H9 (cell line): ENCODE measurements around the gene SPATA2L. TPM values are rescaled to one million over a fixed set of nuclear protein-coding genes. Genes with fewer than 3 reads are reported as not detected.
A peak's percentile ranks its signal among the peaks of the same experiment; 100 is the strongest.

Experiments used
- DNase-seq: peaks from one replicate; pipeline ENCODE4 v3.0.0-alpha.2; 2017
- H2AFZ ChIP-seq: one replicate; pipeline ENCODE4 v1.6.1; 2013; ENCODE audit warnings: mild to moderate bottlenecking, low read length, control low read depth, moderate library complexity
- H2AK5ac ChIP-seq: 2 replicates; pipeline ENCODE4 v1.6.1; 2013; ENCODE audit warnings: low read length, control low read depth, mixed read lengths; ENCODE audit not compliant: insufficient read length
- H2BK120ac ChIP-seq: one replicate; pipeline ENCODE4 v1.6.1; 2013; ENCODE audit warnings: low read depth, mild to moderate bottlenecking, low read length, control low read depth, inconsistent platforms; ENCODE audit not compliant: poor library complexity, severe bottlenecking
- H2BK12ac ChIP-seq: 2 replicates; pipeline ENCODE4 v1.6.1; 2013; ENCODE audit warnings: low read length, control low read depth, mixed read lengths, low read depth; ENCODE audit not compliant: insufficient read length
- H2BK15ac ChIP-seq: 2 replicates; pipeline ENCODE4 v1.6.1; 2013; ENCODE audit warnings: low read depth, low read length, control low read depth
- H2BK20ac ChIP-seq: one replicate; pipeline ENCODE4 v1.6.1; 2013; ENCODE audit warnings: low read depth, mild to moderate bottlenecking, low read length, control low read depth, inconsistent platforms; ENCODE audit not compliant: poor library complexity, severe bottlenecking
- H2BK5ac ChIP-seq: 2 replicates; pipeline ENCODE4 v1.6.1; 2013; ENCODE audit warnings: low read length, control low read depth, mixed read lengths; ENCODE audit not compliant: insufficient read length
- H3K14ac ChIP-seq: 2 replicates; pipeline ENCODE4 v1.6.1; 2013; ENCODE audit warnings: low read length, control low read depth; ENCODE audit not compliant: insufficient read depth
- H3K18ac ChIP-seq: 2 replicates; pipeline ENCODE4 v1.6.1; 2013; ENCODE audit warnings: low read depth, mild to moderate bottlenecking, mixed read lengths, low read length, control low read depth; ENCODE audit not compliant: insufficient read length
- H3K23ac ChIP-seq: 2 replicates; pipeline ENCODE4 v1.6.1; 2013; ENCODE audit warnings: low read length, control low read depth, mixed read lengths, low read depth; ENCODE audit not compliant: insufficient read length
- H3K23me2 ChIP-seq: 2 replicates; pipeline ENCODE4 v1.6.1; 2013; ENCODE audit warnings: low read depth, mild to moderate bottlenecking, mixed read lengths, low read length, control low read depth; ENCODE audit not compliant: insufficient read length, poor library complexity, severe bottlenecking
- H3K27ac ChIP-seq: 2 replicates; pipeline ENCODE4 v1.5.1; 2013; ENCODE audit warnings: low read length, control low read depth, mixed read lengths, low read depth; ENCODE audit not compliant: insufficient read length
- H3K27me3 ChIP-seq: 2 replicates; pipeline ENCODE4 v1.6.1; 2013; ENCODE audit warnings: low read length, control low read depth, inconsistent platforms; ENCODE audit not compliant: insufficient read depth
- H3K4ac ChIP-seq: 2 replicates; pipeline ENCODE4 v1.6.1; 2013; ENCODE audit warnings: low read depth, mild to moderate bottlenecking, control low read depth, inconsistent platforms, low read length, moderate library complexity
- H3K4me1 ChIP-seq: 2 replicates; pipeline ENCODE4 v1.6.1; 2013; ENCODE audit warnings: low read length, control low read depth, inconsistent platforms; ENCODE audit not compliant: insufficient read depth
- H3K4me2 ChIP-seq: 2 replicates; pipeline ENCODE4 v1.6.1; 2013; ENCODE audit warnings: low read length, control low read depth, mixed read lengths; ENCODE audit not compliant: insufficient read length, insufficient read depth
- H3K56ac ChIP-seq: 2 replicates; pipeline ENCODE4 v1.6.1; 2013; ENCODE audit warnings: low read depth, mild to moderate bottlenecking, mixed read lengths, low read length, control low read depth; ENCODE audit not compliant: insufficient read length
- H3K79me1 ChIP-seq: 2 replicates; pipeline ENCODE4 v1.6.1; 2013; ENCODE audit warnings: low read depth, mild to moderate bottlenecking, moderate library complexity, low read length, control low read depth, inconsistent platforms; ENCODE audit not compliant: insufficient read depth, poor library complexity, severe bottlenecking
- H3K79me2 ChIP-seq: 2 replicates; pipeline ENCODE4 v1.6.1; 2013; ENCODE audit warnings: low read length, control low read depth, inconsistent platforms; ENCODE audit not compliant: insufficient read depth
- H3K9ac ChIP-seq: 2 replicates; pipeline ENCODE4 v1.6.1; 2013; ENCODE audit warnings: low read length, control low read depth, mixed read lengths; ENCODE audit not compliant: insufficient read length; ENCODE audit errors: extremely low read depth
- H3K9me3 ChIP-seq: one replicate; pipeline ENCODE4 v1.6.1; 2013; ENCODE audit warnings: low read depth, low read length, inconsistent platforms; ENCODE audit not compliant: control insufficient read depth
- H3T11ph ChIP-seq: one replicate; pipeline ENCODE4 v1.6.1; 2013; ENCODE audit warnings: mild to moderate bottlenecking, low read length, control low read depth, inconsistent platforms
- H4K20me1 ChIP-seq: one replicate; pipeline ENCODE4 v1.6.1; 2013; ENCODE audit not compliant: control insufficient read depth, insufficient read length, insufficient read depth
- H4K5ac ChIP-seq: 2 replicates; pipeline ENCODE4 v1.6.1; 2013; ENCODE audit warnings: low read depth, mild to moderate bottlenecking, mixed read lengths, low read length, control low read depth; ENCODE audit not compliant: insufficient read length
- H4K8ac ChIP-seq: replicated peaks from 2 replicates; pipeline ENCODE4 v1.6.1; 2013; ENCODE audit warnings: low read length, control low read depth, mixed read lengths, low read depth; ENCODE audit not compliant: insufficient read length
- H4K91ac ChIP-seq: 2 replicates; pipeline ENCODE4 v1.6.1; 2013; ENCODE audit warnings: low read depth, mild to moderate bottlenecking, moderate library complexity, mixed read lengths, low read length, control low read depth; ENCODE audit not compliant: insufficient read length
- H3K27ac Mint-ChIP-seq, 3 experiments: 2 replicates in 2 of 3; 3 replicates in 1 of 3; pipeline ENCODE4 v1.8.0; 2020 to 2021; ENCODE audit warnings: mixed read lengths in 3 of 3, mild to moderate bottlenecking in 1 of 3, moderate library complexity in 1 of 3
- H3K27me3 Mint-ChIP-seq: 2 replicates; pipeline ENCODE4 v1.8.0; 2021; ENCODE audit warnings: low read depth, mild to moderate bottlenecking, moderate library complexity, mixed read lengths
- H3K36me3 Mint-ChIP-seq, 3 experiments: 2 replicates in 2 of 3; 3 replicates in 1 of 3; pipeline ENCODE4 v1.8.0; 2020 to 2021; ENCODE audit warnings: low read depth in 3 of 3, mixed read lengths in 3 of 3; ENCODE audit not compliant: insufficient read depth in 1 of 3
- H3K4me1 Mint-ChIP-seq, 2 experiments: 2 replicates each; pipeline ENCODE4 v1.8.0; 2020; ENCODE audit warnings: mixed read lengths in 2 of 2
- H3K4me3 Mint-ChIP-seq, 2 experiments: 2 replicates in 1 of 2; 3 replicates in 1 of 2; pipeline ENCODE4 v1.8.0; 2020 to 2021; ENCODE audit warnings: mild to moderate bottlenecking in 2 of 2, mixed read lengths in 2 of 2, moderate library complexity in 1 of 2
- H3K9me3 Mint-ChIP-seq, 2 experiments: 2 replicates in 1 of 2; 3 replicates in 1 of 2; pipeline ENCODE4 v1.8.0; 2020; ENCODE audit warnings: mild to moderate bottlenecking in 2 of 2, mixed read lengths in 2 of 2, moderate library complexity in 1 of 2
- CTCF ChIP-seq: fragments of 200-600 bp; sonication (generic); conservative IDR thresholded peaks from 3 replicates; pipeline ENCODE4 v1.8.0; 2021; ENCODE audit warnings: antibody characterized with exemption, mild to moderate bottlenecking
- WGBS: extraction: QIAGEN DNeasy Blood & Tissue Kit; methylation state at CpG from one replicate; pipeline ENCODE4 v1.1.7; 2013; ENCODE audit warnings: missing lambda C conversion rate, low lambda C conversion rate, mixed read lengths; ENCODE audit not compliant: insufficient read length; ENCODE audit errors: extremely low coverage; 5-methylcytosine and 5-hydroxymethylcytosine counted together
- total RNA-seq: library from RNA; stranded (reverse); gene quantifications from 2 replicates; pipeline ENCODE4 v1.2.1, GENCODE V29; 2021

Gene SPATA2L
- total RNA-seq, 1 experiment from 2014 or later = 27.1 TPM

DNA sequence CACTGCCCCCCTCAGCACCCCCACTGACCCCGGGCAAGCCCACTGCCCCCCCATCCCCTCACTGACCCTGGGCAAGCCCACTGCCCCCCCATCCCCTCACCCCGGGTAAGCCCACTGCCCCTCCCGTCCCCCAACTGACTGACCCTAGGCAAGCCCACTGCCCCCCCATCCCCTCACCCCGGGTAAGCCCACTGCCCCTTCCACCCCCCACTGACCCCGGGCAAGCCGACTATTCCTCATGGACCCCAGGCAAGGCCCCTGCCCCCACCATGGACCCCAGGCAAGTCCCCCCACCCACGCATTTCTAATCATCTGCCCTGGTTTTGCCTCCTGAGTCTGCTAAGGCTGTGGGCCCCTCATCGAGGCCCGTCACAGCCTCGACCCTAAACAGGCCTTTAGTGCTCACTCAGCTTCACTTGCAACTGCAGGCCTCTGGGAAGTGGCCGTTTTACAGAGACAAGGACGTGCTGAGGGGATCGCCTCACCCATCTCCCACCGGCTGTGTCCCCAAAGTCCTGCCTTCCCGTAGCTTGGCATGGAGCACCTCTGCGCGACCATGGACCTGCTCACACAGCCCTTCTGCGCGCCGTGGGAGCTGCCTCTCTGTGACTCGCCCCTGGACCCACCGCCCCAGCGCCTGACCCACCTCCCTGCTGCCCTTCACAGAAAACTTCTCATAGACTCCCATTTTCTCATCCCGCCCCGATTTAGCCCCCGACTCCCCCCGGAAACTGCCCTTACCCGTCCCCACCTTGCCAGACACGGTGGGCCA, 15.6 kb upstream of the SPATA2L start:
- H3K23me2 ChIP-seq = peaks cover 18% of the 10 kb centered on the region
- H2BK12ac ChIP-seq = no peak overlapping the region
- no peak overlapping the region for H3K4ac ChIP-seq
- H3K9ac ChIP-seq = no peak overlapping the region
- no peak overlapping the region for H3K27ac ChIP-seq
- H3K4me1 ChIP-seq = no peaks in the 10 kb centered on the region
- peaks cover 2% of the 10 kb centered on the region; the same call in 1 of the 2 replicates for H3K27me3 ChIP-seq
- no peaks in the 10 kb centered on the region for H3K9me3 ChIP-seq
- H4K91ac ChIP-seq = no peak overlapping the region
- no peak overlapping the region for H3K23ac ChIP-seq
- no peak overlapping the region for H3T11ph ChIP-seq
- no CpG with 5 or more reads among the region's 29 CpGs for WGBS
- no peak overlapping the region for H2BK120ac ChIP-seq
- H2AFZ ChIP-seq = no peak overlapping the region
- H3K9me3 Mint-ChIP-seq = no peaks in the 10 kb centered on the region; a peak in 1 of 5 replicates
- no peak overlapping the region for H3K27ac Mint-ChIP-seq
- H3K4me1 Mint-ChIP-seq = peaks cover 7 to 10% of the 10 kb centered on the region in 2 experiments
- no peak for DNase-seq
- no peak overlapping the region for H3K14ac ChIP-seq
- no peak overlapping the region for H2BK20ac ChIP-seq
- no peaks in the 10 kb centered on the region for H3K79me2 ChIP-seq
- H2BK15ac ChIP-seq = no peak overlapping the region
- no peak overlapping the region for H3K56ac ChIP-seq
- no peak overlapping the region for H4K8ac ChIP-seq
- H3K4me2 ChIP-seq = no peak overlapping the region
- H2AK5ac ChIP-seq = no peak overlapping the region
- no peaks in the 10 kb centered on the region for H4K20me1 ChIP-seq
- H3K4me3 Mint-ChIP-seq = peak overlapping the region in 1 of 2 experiments; percentile 44; a peak in 1 of 5 replicates
- no peak for TF ChIP-seq CTCF
- H4K5ac ChIP-seq = no peak overlapping the region
- peaks cover 48% of the 10 kb centered on the region for H3K27me3 Mint-ChIP-seq
- H2BK5ac ChIP-seq = no peak overlapping the region
- no peak overlapping the region for H3K18ac ChIP-seq
- H3K36me3 Mint-ChIP-seq = peaks cover 25 to 47% (median 33%) of the 10 kb centered on the region in 3 experiments; a peak in 6 of 7 replicates
- H3K79me1 ChIP-seq = no peaks in the 10 kb centered on the region
